Inflammatory macrophage treated with lipopolysaccharide for 4 hours (primary cell): ENCODE data around the gene DUSP11.
"Not testable (repeated sequence)": the region's sequence is repeated elsewhere in the genome, so short reads cannot be mapped to it uniquely, and the experiment has no call there.

ENCODE experiments used
- DNase-seq: peaks from one replicate; pipeline ENCODE4 v3.0.0-alpha.2; 2020

The DUSP11 gene

GRCh38 chr2:73779467-73780236, at the start of gene DUSP11:
Gene DUSP11 (minus strand): TSS chr2:73780103. CDS start chr2:73779974, 129 bp downstream.
- DNase-seq = peak; percentile 97

- peak; percentile 99 for DNase-seq
These were observed 49.1 kb upstream of the DUSP11 start, which contains the start of gene STAMBP for GRCh38 chr2:73828818-73829570. Gene STAMBP (plus strand): TSS chr2:73828961. CDS start chr2:73830857, 1,896 bp downstream.

GRCh38 chr2:73828389-73828817, 48.5 kb upstream of the DUSP11 start:
- no peak for DNase-seq

- DNase-seq = no peak
These were observed 47.9 kb upstream of the DUSP11 start for GRCh38 chr2:73827660-73828388.

- DNase-seq = peak; percentile 67
These were observed 47.1 kb upstream of the DUSP11 start for GRCh38 chr2:73827018-73827417.

GRCh38 chr2:73825408-73825807, 45.5 kb upstream of the DUSP11 start:
- DNase-seq = no peak

- peak; percentile 76 for DNase-seq
These were observed 44.1 kb upstream of the DUSP11 start for GRCh38 chr2:73823916-73824523.

GRCh38 chr2:73823416-73823815, 43.5 kb upstream of the DUSP11 start:
- DNase-seq = no peak

- DNase-seq = no peak
These were observed 43.1 kb upstream of the DUSP11 start for GRCh38 chr2:73822991-73823390.

GRCh38 chr2:73822276-73822675, 42.4 kb upstream of the DUSP11 start:
- DNase-seq = peak; percentile 44

GRCh38 chr2:73821669-73822068, 41.8 kb upstream of the DUSP11 start:
- no peak for DNase-seq

GRCh38 chr2:73821227-73821626, 41.3 kb upstream of the DUSP11 start:
- no peak for DNase-seq

GRCh38 chr2:73818296-73818695, 38.4 kb upstream of the DUSP11 start:
- DNase-seq = no peak

- no peak for DNase-seq
These were observed 32.7 kb upstream of the DUSP11 start for GRCh38 chr2:73812635-73813034.

- no peak for DNase-seq
These were observed 32.0 kb upstream of the DUSP11 start for GRCh38 chr2:73811878-73812277.

- not testable (repeated sequence) for DNase-seq
These were observed 4.0 kb upstream of the DUSP11 start, which contains the start of gene C2orf78 for GRCh38 chr2:73783883-73784282. Gene C2orf78 (plus strand): TSS chr2:73784183. CDS start chr2:73784310, 127 bp downstream.

GRCh38 chr2:73783402-73783801, 3.5 kb upstream of the DUSP11 start:
- DNase-seq = not testable (repeated sequence)

- no peak for DNase-seq
These were observed 307 bp upstream of the DUSP11 start for GRCh38 chr2:73780237-73780582.

GRCh38 chr2:73778867-73779466, 936 bp downstream of the DUSP11 start:
- DNase-seq = not testable (repeated sequence)

- no peak for DNase-seq
These were observed 2.9 kb downstream of the DUSP11 start for GRCh38 chr2:73776869-73777519.

GRCh38 chr2:73776381-73776780, 3.5 kb downstream of the DUSP11 start:
- DNase-seq = no peak

- no peak for DNase-seq
These were observed 7.1 kb downstream of the DUSP11 start for GRCh38 chr2:73772819-73773218.
